ENCODE data around the gene SLC13A3. TPM values are rescaled to one million over a fixed set of nuclear protein-coding genes. Genes with fewer than 3 reads are reported as not detected.

SLC13A3 gene
- total RNA-seq, 4 donors from 2014 or later: 0.34 to 1.5 (median 1.0) TPM

DNA sequence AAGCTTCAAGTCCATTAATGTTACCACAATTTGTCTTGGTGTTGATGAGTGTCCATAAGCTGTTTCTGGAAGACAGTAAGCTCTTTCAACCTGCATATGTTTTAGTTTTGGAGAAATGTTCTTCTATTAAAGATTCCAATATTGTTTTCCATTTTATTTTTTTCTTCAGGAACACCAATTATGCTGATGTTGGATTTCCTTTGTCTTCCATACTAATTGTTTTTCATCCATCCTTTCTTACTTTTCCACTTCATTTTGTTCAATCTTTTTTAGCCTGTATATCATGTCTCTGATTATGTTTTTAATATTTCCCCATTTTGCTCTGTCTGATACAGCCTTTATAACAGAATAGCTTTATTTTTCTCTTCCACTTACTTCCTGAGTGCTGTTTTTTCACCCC, 21.9 kb downstream of the SLC13A3 start:
- intact Hi-C loops (cut with DNase I): no loop called here
- peaks cover 0 to 21% (median 5%) of the 10 kb centered on the region in 3 donors for H3K9me3 ChIP-seq
- H3K27ac ChIP-seq: no peak overlapping the region

DNA sequence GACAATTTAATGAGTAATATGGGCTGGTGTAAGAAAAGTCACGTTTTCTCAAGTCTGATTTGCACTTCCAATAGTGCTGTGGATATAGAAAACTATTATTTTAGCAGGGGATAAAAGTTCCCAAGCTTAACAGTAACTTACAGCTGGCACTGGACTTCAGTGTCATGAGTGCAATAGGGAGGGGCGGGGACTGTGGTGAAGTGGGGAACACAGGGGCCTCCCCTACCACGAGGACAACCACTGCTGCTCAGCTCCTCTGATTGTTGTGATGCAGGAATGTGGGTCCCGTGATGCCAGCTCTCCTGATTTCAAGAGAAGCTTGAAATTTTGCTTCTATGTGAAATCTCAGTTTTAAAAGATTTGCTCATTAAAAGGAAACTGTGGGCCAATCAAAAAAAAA, 24.0 kb downstream of the SLC13A3 start:
- Histone ChIP-seq H3K36me3 (no peaks in the 10 kb centered on the region), H3K27ac (no peak overlapping the region), H3K27me3 (peaks cover 0 to 18% (median 0%) of the 10 kb centered on the region in 4 donors), H3K9me3 (peaks cover 0 to 29% (median 9%) of the 10 kb centered on the region in 3 donors), H3K4me1 (peaks cover 0 to 7% (median 0%) of the 10 kb centered on the region in 3 donors), H3K4me3 (no peak overlapping the region)
- WGBS, 2 donors: 59 to 62% methylated on average over 4 of the region's 4 CpGs
- TF ChIP-seq POLR2A (IDR thresholded peaks at IDR 0.05): no peak
- TF ChIP-seq, protein P1, sequence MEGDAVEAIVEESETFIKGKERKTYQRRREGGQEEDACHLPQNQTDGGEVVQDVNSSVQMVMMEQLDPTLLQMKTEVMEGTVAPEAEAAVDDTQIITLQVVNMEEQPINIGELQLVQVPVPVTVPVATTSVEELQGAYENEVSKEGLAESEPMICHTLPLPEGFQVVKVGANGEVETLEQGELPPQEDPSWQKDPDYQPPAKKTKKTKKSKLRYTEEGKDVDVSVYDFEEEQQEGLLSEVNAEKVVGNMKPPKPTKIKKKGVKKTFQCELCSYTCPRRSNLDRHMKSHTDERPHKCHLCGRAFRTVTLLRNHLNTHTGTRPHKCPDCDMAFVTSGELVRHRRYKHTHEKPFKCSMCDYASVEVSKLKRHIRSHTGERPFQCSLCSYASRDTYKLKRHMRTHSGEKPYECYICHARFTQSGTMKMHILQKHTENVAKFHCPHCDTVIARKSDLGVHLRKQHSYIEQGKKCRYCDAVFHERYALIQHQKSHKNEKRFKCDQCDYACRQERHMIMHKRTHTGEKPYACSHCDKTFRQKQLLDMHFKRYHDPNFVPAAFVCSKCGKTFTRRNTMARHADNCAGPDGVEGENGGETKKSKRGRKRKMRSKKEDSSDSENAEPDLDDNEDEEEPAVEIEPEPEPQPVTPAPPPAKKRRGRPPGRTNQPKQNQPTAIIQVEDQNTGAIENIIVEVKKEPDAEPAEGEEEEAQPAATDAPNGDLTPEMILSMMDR (IDR thresholded peaks at IDR 0.05): no peak
- DNase-seq: no peak
- intact Hi-C loops (cut with DNase I): no loop called here

More for the DNA sequence above, 21.9 kb downstream of the SLC13A3 start:
- no peaks in the 10 kb centered on the region for H3K36me3 ChIP-seq
- no peak overlapping the region for H3K4me3 ChIP-seq
- no peak for TF ChIP-seq POLR2A (IDR thresholded peaks at IDR 0.05)
- TF ChIP-seq, protein P1 (IDR thresholded peaks at IDR 0.05): no peak
- DNase-seq: no peak
- H3K4me1 ChIP-seq: peaks cover 0 to 7% (median 0%) of the 10 kb centered on the region in 3 donors
- peaks cover 0 to 21% (median 0%) of the 10 kb centered on the region in 4 donors for H3K27me3 ChIP-seq

DNA sequence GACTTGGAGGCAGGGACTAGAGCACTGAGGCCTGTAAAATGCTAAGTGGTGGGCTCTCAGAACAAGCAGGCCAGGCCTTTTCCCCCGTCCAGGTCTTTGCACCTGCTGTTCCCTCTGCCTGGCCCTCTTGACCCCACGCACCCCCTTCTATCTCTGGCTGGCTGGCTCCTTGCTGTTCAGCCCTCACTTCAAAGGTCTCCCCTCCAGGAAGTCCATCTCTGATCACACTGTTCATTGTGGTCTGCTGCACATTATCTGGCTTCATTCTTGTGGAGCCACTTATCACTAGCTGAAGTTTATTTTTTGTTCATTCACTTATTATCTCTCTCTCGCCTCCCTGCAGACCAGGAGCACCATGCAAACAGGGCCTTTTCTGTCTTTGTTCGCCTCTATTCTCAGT, 24.5 kb downstream of the SLC13A3 start:
- no peak for DNase-seq
- 43 to 81% methylated on average over 4 of the region's 4 CpGs for WGBS, 2 donors
- intact Hi-C loops (cut with DNase I): no loop called here
- peaks cover 0 to 7% (median 0%) of the 10 kb centered on the region in 3 donors for H3K4me1 ChIP-seq
- H3K27me3 ChIP-seq: peaks cover 0 to 18% (median 0%) of the 10 kb centered on the region in 4 donors
- peaks cover 0 to 29% (median 9%) of the 10 kb centered on the region in 3 donors for H3K9me3 ChIP-seq
- H3K36me3 ChIP-seq: no peaks in the 10 kb centered on the region
- H3K27ac ChIP-seq: no peak overlapping the region
- TF ChIP-seq, protein P1 (IDR thresholded peaks at IDR 0.05): no peak
- TF ChIP-seq POLR2A (IDR thresholded peaks at IDR 0.05): no peak
- no peak overlapping the region for H3K4me3 ChIP-seq

DNA sequence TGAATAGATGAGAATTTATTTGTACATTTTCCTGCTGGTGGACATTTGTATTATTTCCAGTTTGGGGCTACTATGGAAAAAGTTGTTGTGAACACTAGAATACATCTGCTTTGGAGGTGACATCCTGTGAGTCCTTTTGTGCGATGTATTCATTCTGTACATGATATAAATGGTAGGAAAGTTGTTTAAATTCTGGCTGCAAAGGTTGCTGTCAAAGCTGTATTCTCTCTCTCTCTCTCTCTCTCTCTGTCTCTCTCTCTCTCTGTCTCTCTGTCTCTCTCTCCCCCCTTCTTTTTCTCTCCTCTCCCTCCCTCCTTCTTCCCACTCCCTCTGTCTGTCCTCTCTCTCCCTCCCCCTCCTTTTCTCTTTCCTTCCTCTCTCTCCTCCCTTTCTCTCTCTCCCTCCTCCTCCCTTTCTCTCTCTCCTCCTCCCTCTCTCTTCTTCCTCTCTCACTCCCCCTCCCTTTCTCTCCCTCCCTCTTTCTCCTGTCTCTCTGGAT, 25.3 kb downstream of the SLC13A3 start:
- TF ChIP-seq, protein P1 (IDR thresholded peaks at IDR 0.05): no peak
- no peak for TF ChIP-seq POLR2A (IDR thresholded peaks at IDR 0.05)
- Histone ChIP-seq H3K4me1 (no peaks in the 10 kb centered on the region), H3K27ac (no peak overlapping the region), H3K9me3 (peaks cover 0 to 29% (median 9%) of the 10 kb centered on the region in 3 donors), H3K27me3 (peaks cover 0 to 18% (median 0%) of the 10 kb centered on the region in 4 donors), H3K36me3 (no peaks in the 10 kb centered on the region), H3K4me3 (no peak overlapping the region)
- intact Hi-C loops (cut with DNase I): no loop called here
- 93 to 100% methylated on average over 1 of the region's 1 CpG for WGBS, 2 donors
- no peak for DNase-seq

DNA sequence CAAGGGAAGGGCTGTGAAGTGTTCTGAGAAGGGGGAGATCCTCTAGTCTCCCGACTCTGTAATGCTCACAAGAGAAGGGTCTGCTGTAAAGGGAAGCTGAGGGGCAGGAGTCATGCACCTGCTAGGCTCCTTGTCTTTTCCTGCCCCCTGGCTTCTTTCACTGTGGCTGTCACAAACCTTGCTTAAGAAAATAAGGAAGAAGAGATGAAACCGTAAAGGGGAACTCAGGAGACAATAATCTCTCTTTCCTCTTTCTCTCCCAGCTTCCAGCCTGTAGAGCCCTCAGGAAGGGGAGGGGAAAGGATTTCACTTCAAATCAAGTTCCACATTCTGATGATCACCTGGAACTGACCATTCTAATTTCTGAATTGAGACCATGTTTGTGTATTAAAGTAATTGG, 26.3 kb downstream of the SLC13A3 start:
- H3K27me3 ChIP-seq: peaks cover 0 to 18% (median 0%) of the 10 kb centered on the region in 4 donors
- H3K27ac ChIP-seq: no peak overlapping the region
- H3K36me3 ChIP-seq: no peaks in the 10 kb centered on the region
- TF ChIP-seq, protein P1 (IDR thresholded peaks at IDR 0.05): no peak
- no peak for TF ChIP-seq POLR2A (IDR thresholded peaks at IDR 0.05)
- H3K4me3 ChIP-seq: no peak overlapping the region
- H3K9me3 ChIP-seq: peaks cover 0 to 22% (median 9%) of the 10 kb centered on the region in 3 donors
- intact Hi-C loops (cut with DNase I): no loop called here
- 57 to 60% methylated on average over 2 of the region's 2 CpGs for WGBS, 2 donors
- no peaks in the 10 kb centered on the region for H3K4me1 ChIP-seq
- no peak for DNase-seq
